ENCODE results near the gene LEKR1.
A peak's percentile ranks its signal among the peaks of the same experiment; 100 is the strongest.

LEKR1 gene

DNA sequence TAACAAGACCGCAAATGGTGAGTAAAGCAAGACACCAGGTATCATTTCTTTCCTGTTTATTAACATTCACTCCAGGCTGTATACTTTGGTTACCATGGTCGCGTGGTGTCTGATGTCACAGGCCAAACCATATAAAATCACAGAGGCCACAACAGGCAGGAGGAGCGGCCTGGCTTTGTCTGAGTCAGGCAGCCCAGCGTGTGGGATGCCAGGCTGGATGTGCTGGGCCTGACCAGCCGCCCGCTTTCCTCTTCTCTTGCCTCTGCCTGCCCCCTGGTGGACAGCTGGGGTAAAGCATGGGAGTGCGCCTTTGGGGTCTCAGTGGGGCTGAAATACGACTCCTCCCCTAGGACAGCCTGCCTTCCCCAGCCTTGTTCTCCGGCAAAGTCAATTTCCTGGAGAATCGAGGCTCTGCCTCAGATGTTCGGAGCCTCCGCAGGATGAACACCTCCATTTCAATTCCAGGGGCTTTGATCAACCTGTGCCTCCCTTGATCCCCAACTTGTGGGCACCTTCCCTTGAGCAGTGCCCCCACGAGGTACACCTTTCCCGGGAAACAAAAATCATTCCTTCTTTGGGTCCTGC, 255.6 kb downstream of the LEKR1 start:
- Histone ChIP-seq H3K27me3 (ENCODE audit: low read depth, low read length) (no peaks in the 10 kb centered on the region), H3K4me2 (ENCODE audit: low read length) (peak overlapping the region; percentile 70), H2AFZ (ENCODE audit: low read depth, low read length) (peak overlapping the region; percentile 89; the same call in 1 of the 2 replicates), H3K27ac (ENCODE audit: low read length) (no peak overlapping the region), H3K9me3 (ENCODE audit: insufficient read depth, low read length) (no peaks in the 10 kb centered on the region), H3K4me1 (ENCODE audit: low read length) (peaks cover 49% of the 10 kb centered on the region), H4K20me1 (ENCODE audit: insufficient read depth, low read length) (no peaks in the 10 kb centered on the region), H3K79me2 (ENCODE audit: low read length) (no peaks in the 10 kb centered on the region), H3K4me3 (ENCODE audit: low read length) (peak overlapping the region; percentile 32), H3K36me3 (replicated peaks; ENCODE audit: low read depth, low read length) (no peaks in the 10 kb centered on the region), H3K9ac (ENCODE audit: low read length) (peak overlapping the region; percentile 43; the same call in 1 of the 2 replicates)
- TF ChIP-seq CTCF (IDR thresholded peaks at IDR 0.05; ENCODE audit: low read depth, low read length) (peak; percentile 95), EZH2phosphoT487 (IDR thresholded peaks at IDR 0.05; ENCODE audit: low read depth) (no peak)

- Histone ChIP-seq H3K9me3 (ENCODE audit: insufficient read depth, low read length) (no peaks in the 10 kb centered on the region), H3K27ac (ENCODE audit: low read length) (no peak overlapping the region), H3K4me2 (ENCODE audit: low read length) (peak overlapping the region; percentile 70), H3K36me3 (replicated peaks; ENCODE audit: low read depth, low read length) (no peaks in the 10 kb centered on the region), H3K27me3 (ENCODE audit: low read depth, low read length) (no peaks in the 10 kb centered on the region), H4K20me1 (ENCODE audit: insufficient read depth, low read length) (no peaks in the 10 kb centered on the region), H3K9ac (ENCODE audit: low read length) (no peak overlapping the region; the same call in 1 of the 2 replicates), H2AFZ (ENCODE audit: low read depth, low read length) (peak overlapping the region; percentile 85; the same call in 1 of the 2 replicates), H3K4me3 (ENCODE audit: low read length) (no peak overlapping the region), H3K79me2 (ENCODE audit: low read length) (no peaks in the 10 kb centered on the region), H3K4me1 (ENCODE audit: low read length) (peaks cover 51% of the 10 kb centered on the region)
- TF ChIP-seq EZH2phosphoT487 (IDR thresholded peaks at IDR 0.05; ENCODE audit: low read depth) (no peak), CTCF (IDR thresholded peaks at IDR 0.05; ENCODE audit: low read depth, low read length) (no peak)
Observed at GRCh38 chr3:157082305-157082982, 256.3 kb downstream of the LEKR1 start.

GRCh38 chr3:157083824-157084223, 257.7 kb downstream of the LEKR1 start:
- no peak overlapping the region for H3K4me2 ChIP-seq (ENCODE audit: low read length)
- H3K79me2 ChIP-seq (ENCODE audit: low read length) = no peaks in the 10 kb centered on the region
- TF ChIP-seq EZH2phosphoT487 (IDR thresholded peaks at IDR 0.05; ENCODE audit: low read depth) (no peak), CTCF (IDR thresholded peaks at IDR 0.05; ENCODE audit: low read depth, low read length) (no peak)
- no peaks in the 10 kb centered on the region for H4K20me1 ChIP-seq (ENCODE audit: insufficient read depth, low read length)
- H3K4me3 ChIP-seq (ENCODE audit: low read length) = no peak overlapping the region
- H3K27ac ChIP-seq (ENCODE audit: low read length) = no peak overlapping the region
- no peaks in the 10 kb centered on the region for H3K27me3 ChIP-seq (ENCODE audit: low read depth, low read length)
- no peaks in the 10 kb centered on the region for H3K9me3 ChIP-seq (ENCODE audit: insufficient read depth, low read length)
- H3K9ac ChIP-seq (ENCODE audit: low read length) = no peak overlapping the region
- H3K4me1 ChIP-seq (ENCODE audit: low read length) = peaks cover 46% of the 10 kb centered on the region
- H3K36me3 ChIP-seq (replicated peaks; ENCODE audit: low read depth, low read length) = no peaks in the 10 kb centered on the region
- H2AFZ ChIP-seq (ENCODE audit: low read depth, low read length) = no peak overlapping the region

- Histone ChIP-seq H3K27me3 (ENCODE audit: low read depth, low read length) (no peaks in the 10 kb centered on the region), H3K36me3 (replicated peaks; ENCODE audit: low read depth, low read length) (no peaks in the 10 kb centered on the region), H3K27ac (ENCODE audit: low read length) (no peak overlapping the region), H3K9me3 (ENCODE audit: insufficient read depth, low read length) (no peaks in the 10 kb centered on the region), H3K4me1 (ENCODE audit: low read length) (peaks cover 56% of the 10 kb centered on the region), H4K20me1 (ENCODE audit: insufficient read depth, low read length) (no peaks in the 10 kb centered on the region), H3K9ac (ENCODE audit: low read length) (no peak overlapping the region), H3K4me3 (ENCODE audit: low read length) (0 out of 2 replicates have a peak overlapping the region, but pooled peaks have one; percentile 6), H3K79me2 (ENCODE audit: low read length) (no peaks in the 10 kb centered on the region), H3K4me2 (ENCODE audit: low read length) (peak overlapping the region; percentile 37), H2AFZ (ENCODE audit: low read depth, low read length) (peak overlapping the region; percentile 49; the same call in 1 of the 2 replicates)
- no peak for TF ChIP-seq CTCF (IDR thresholded peaks at IDR 0.05; ENCODE audit: low read depth, low read length)
- TF ChIP-seq EZH2phosphoT487 (IDR thresholded peaks at IDR 0.05; ENCODE audit: low read depth) = no peak
Observed at GRCh38 chr3:157086060-157086750, 260.1 kb downstream of the LEKR1 start.

All from OCI-LY3 (cell line).